Loucy (cell line): ENCODE data around the gene ART5.

Experiments used
- EZH2phosphoT487 ChIP-seq: fragments of 200-600 bp; IDR thresholded peaks from 2 replicates; pipeline ENCODE4 v1.6.1; 2018; ENCODE audit warnings: antibody characterized with exemption, mild to moderate bottlenecking, moderate library complexity, borderline replicate concordance
- TF ChIP-seq, protein P1 (sequence below): fragments of 200-600 bp; sonication (generic); conservative IDR thresholded peaks from 2 replicates; pipeline ENCODE4 v1.5.1; 2014; ENCODE audit warnings: mild to moderate bottlenecking, antibody characterized with exemption, low read length

DNA sequence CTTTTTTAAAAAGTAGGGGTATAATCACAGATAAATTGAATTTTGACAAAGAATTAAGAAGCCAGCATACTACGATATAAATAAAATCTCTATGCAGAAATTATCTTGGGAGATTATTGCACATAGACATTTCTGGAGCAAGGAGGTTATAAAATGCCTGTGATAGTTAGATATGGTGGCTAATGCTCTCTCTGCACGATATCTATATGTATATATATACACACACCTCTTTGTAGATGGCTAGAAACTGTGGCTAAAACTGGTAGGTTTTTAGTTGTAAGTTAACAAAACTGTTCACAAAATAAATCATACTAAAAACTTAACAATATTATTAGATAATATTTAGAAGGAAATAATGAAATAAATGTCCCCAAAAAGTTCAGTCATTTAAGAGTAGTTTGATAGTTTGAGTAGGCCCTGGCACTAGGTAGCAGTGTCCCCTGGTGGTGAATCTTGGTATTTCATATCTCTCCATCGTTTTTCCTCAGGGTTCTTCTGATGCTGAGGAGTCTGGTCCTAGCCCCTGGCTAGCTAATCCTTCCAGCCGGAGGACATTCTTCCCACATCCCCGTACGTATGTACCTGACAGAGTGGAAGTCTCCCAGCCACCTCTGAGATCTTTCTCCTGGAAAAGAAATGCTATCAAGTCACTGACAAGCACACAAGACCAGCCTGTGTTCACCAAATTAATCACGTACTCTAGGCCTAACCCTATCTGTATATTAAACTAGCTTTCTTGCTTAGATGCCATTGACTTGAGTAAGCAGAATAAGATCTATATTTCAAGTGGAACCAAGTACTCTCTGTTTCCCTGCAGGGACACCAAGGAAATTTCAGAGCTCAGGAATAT is 32.2 kb downstream of the ART5 start:
- TF ChIP-seq, protein P1, sequence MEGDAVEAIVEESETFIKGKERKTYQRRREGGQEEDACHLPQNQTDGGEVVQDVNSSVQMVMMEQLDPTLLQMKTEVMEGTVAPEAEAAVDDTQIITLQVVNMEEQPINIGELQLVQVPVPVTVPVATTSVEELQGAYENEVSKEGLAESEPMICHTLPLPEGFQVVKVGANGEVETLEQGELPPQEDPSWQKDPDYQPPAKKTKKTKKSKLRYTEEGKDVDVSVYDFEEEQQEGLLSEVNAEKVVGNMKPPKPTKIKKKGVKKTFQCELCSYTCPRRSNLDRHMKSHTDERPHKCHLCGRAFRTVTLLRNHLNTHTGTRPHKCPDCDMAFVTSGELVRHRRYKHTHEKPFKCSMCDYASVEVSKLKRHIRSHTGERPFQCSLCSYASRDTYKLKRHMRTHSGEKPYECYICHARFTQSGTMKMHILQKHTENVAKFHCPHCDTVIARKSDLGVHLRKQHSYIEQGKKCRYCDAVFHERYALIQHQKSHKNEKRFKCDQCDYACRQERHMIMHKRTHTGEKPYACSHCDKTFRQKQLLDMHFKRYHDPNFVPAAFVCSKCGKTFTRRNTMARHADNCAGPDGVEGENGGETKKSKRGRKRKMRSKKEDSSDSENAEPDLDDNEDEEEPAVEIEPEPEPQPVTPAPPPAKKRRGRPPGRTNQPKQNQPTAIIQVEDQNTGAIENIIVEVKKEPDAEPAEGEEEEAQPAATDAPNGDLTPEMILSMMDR = peak; percentile 77
- no peak for TF ChIP-seq EZH2phosphoT487
